IPS-11a (cell line): ENCODE data around the gene LIF.
"Not testable (repeated sequence)": the region's sequence is repeated elsewhere in the genome, so short reads cannot be mapped to it uniquely, and the experiment has no call there.

Source experiments
- H3K4me3 ChIP-seq: one replicate; pipeline ENCODE4 v1.5.1; 2013; ENCODE audit warnings: low read depth, low read length, control low read depth

The LIF gene

DNA sequence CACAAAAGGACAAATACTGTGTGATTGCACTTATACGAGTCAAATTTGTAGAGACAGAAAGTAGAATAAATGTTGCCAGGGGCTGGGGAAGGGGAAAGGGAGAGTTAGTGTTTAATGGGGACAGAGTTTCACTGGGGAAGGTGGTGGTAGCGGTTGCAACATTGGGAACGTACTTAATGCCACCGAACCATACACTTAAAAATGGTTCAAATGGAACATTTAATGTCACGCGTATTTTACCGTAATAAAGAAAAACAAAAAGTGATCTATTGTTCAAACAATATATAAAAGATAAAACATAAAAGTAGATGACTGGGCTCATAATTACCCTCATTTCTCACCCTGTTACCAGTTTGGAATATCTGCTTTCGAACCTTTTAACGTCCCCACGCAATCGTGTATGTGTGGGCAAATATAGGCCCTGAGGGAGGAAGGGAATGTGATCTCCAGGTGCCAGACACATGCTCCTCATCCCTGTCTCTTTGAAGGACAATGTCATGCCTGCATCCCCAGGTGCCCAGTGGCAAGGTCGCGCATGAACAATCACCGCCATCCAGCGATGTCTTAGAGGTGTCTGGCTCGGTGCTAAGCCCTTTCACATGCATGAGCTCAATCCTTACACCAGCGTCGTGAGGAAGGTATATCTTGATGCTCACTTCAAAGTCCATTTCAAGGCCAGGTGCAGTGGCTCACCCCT, 35.3 kb downstream of the LIF start:
- H3K4me3 ChIP-seq = no peak overlapping the region

- no peak overlapping the region for H3K4me3 ChIP-seq
Observed at GRCh38 chr22:30210235-30210909, 36.2 kb downstream of the LIF start.

GRCh38 chr22:30209642-30210041, 36.9 kb downstream of the LIF start:
- H3K4me3 ChIP-seq = no peak overlapping the region

DNA sequence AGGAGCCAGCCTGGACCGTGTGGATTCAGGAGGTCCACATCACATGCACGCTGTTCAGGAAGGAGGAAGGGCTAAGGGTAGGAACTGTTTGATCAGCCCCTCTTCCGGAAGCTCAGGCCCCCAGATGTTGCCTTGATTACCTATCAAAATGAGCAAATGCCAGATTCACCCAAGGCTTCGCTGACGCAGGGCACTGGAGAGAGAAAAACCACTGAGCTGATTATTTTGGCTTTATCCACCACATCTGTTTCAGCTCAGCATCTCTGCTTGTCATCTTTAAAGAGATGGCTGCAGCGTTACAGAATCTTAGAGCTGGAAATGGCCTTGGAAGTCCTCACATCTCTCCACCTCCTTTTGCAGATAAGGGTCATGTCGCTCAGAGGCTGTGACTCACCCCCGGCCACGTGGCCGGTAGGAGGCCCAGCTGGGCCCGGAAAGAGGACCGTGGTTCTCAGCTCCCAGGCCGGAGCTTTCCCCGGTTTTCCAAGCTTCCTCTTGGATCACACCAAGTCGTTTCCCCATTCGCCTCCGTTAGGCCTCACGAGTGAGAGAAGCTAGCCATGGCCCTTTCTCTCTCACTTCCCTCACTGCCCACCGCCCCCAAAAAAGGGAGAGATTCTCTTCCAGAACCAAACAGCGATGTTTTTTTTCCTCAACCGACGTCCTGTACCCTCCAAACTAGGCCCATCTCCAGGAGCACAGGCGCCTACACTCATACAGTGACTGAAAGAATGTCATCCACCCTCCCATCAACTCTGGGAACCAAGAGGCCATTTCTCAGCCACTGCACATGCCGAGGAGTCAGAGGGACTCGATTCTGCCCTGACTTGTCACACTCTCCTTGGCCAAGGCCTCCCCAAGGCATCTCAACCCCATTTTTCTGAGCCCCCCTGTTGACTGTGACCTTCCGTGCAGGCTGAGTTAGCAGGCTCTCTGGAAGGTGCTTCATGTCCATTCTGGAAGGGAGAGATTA, 37.6 kb downstream of the LIF start:
- no peak overlapping the region for H3K4me3 ChIP-seq

DNA sequence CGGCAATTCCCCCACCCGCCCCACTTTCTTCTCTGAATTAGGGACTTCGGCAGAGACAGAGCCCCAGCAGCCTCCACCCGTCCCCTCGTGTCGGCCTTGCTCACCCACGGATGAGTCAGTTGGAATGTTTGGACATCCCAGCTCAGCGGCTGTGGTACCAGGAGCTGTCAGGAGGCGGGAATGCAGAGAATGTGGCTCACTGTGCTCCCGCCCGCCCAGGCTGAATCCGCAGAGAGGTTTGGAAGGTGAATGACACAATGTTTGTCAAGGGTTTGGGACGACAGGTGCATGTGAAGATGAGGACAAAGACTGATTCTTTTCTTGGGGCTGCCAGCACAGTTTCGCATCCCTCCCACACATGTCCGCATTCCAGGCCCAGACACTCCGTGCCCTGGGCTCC, 39.6 kb downstream of the LIF start:
- no peak overlapping the region for H3K4me3 ChIP-seq

DNA sequence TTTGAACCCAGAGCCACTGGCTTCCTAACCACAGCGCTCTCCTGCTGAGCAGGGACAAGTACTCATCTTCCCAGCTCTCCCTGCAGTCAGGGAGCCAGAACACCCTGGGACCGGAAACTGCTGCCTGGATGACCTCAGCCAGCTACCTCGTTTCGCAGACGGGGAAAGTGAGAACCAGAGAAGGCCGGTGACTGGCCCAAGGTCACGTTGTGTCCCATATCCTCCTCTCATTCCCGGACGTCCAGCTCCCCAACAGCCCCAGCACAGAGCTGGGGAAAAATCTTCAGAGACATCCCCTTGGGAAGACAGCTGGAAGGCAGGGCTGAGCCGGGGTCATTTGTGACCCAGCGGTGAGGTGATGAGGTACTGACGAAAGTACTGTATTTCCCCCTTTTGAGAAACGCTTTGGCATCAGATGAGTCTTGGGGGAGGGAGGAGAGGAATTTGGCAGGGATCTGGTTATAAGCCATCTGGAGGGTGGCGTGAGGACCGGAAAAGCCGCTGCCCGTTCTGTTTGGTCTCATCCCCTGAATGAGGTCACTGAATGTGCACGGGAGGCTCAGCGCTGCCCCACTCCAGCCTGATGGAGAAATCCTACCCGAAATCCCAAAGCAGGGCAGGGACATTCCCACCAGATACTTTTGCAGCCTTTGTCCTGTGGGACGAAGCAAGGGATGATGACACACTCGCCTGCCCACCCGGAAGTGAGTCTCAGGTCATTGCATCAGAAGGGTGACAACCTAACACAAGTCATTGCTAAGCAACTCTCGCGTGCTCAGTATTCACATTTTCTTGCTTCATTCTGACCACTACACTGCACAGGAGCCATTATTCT, 41.1 kb downstream of the LIF start:
- no peak overlapping the region for H3K4me3 ChIP-seq

- H3K4me3 ChIP-seq = no peak overlapping the region
Observed at GRCh38 chr22:30204742-30205111, 41.8 kb downstream of the LIF start.

- no peak overlapping the region for H3K4me3 ChIP-seq
Observed at GRCh38 chr22:30204015-30204741, 42.4 kb downstream of the LIF start.

- no peak overlapping the region for H3K4me3 ChIP-seq
Observed at GRCh38 chr22:30202531-30203006, 44.0 kb downstream of the LIF start.

GRCh38 chr22:30201945-30202344, 44.6 kb downstream of the LIF start:
- no peak overlapping the region for H3K4me3 ChIP-seq

DNA sequence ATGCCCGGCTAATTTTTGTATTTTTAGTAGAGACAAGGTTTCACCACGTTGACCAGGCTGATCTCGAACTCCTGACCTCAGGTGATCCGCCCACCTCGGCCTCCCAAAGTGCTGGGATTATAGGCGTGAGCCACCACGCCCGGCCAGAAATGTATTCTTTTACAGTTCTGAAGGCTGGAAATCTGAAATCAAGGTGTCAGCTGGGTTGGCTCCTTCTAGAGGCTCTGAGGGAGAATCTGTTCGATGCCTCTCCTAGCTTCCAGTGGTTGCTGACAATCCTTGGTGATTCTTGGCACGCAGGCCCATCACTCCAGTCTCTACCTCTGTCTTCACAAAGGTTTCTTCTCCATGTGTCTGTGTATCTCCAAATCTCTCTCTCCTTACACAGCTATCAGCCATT, 45.7 kb downstream of the LIF start:
- H3K4me3 ChIP-seq = not testable (repeated sequence)

GRCh38 chr22:30198921-30199320, 47.6 kb downstream of the LIF start:
- no peak overlapping the region for H3K4me3 ChIP-seq

- H3K4me3 ChIP-seq = no peak overlapping the region
Observed at GRCh38 chr22:30198152-30198825, 48.3 kb downstream of the LIF start.

GRCh38 chr22:30197389-30197788, 49.2 kb downstream of the LIF start:
- no peak overlapping the region for H3K4me3 ChIP-seq

DNA sequence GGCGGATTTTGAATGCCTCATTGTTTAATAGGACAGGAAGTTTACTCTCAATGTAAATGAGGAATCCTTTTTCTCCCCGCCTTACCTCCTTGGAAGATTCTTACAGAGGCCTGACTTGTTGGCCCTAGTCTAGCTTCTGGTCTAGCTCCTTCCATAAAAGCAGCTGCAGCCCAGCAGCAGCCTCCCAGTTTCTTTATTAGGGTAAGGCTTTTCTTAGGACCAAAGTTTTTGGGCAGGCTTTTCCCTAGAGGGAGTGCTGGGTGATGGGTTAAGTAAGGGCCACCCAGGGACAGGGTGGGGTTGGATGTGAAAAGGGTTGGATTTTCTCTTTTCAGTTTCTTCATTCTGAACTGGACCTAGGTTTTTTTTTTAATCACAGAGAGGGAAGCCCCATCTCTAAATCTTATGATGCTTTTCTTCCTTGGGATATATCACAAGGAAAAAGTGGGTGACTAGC, 49.7 kb downstream of the LIF start:
- no peak overlapping the region for H3K4me3 ChIP-seq

DNA sequence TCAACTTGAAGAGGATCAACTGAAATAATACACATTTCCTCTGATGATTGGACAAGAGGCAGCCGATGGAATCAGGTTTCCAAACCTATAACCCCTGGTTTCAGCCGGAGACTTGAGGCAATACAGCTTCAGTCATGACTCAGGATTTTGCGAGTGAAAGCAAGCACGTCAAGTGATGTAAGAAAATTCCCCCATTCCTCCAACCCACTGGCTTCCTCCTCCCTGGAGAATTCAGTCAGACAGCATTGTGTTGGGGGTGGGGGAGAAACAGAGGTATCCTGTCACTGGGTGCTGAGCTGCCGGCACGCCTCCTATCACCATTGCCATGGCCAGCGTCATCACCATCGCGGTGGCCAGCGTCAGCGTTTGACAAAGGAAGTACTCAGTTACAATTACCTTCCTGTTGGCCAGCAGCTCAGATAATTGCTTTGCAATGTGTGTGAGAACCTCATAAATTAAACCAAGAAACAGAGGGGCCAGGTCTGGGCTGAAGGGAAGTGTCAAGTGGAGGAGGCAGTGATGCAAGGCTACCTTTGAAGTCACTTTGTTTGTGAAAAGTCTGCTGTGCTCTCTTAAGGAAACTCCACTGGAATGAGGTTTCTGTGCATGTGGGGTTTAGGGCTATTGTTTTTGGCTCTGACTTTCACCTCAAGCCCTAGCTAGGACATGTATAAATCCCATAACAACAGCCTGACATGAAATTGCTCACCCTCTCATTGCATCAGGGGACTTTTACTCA, 50.2 kb downstream of the LIF start:
- no peak overlapping the region for H3K4me3 ChIP-seq

DNA sequence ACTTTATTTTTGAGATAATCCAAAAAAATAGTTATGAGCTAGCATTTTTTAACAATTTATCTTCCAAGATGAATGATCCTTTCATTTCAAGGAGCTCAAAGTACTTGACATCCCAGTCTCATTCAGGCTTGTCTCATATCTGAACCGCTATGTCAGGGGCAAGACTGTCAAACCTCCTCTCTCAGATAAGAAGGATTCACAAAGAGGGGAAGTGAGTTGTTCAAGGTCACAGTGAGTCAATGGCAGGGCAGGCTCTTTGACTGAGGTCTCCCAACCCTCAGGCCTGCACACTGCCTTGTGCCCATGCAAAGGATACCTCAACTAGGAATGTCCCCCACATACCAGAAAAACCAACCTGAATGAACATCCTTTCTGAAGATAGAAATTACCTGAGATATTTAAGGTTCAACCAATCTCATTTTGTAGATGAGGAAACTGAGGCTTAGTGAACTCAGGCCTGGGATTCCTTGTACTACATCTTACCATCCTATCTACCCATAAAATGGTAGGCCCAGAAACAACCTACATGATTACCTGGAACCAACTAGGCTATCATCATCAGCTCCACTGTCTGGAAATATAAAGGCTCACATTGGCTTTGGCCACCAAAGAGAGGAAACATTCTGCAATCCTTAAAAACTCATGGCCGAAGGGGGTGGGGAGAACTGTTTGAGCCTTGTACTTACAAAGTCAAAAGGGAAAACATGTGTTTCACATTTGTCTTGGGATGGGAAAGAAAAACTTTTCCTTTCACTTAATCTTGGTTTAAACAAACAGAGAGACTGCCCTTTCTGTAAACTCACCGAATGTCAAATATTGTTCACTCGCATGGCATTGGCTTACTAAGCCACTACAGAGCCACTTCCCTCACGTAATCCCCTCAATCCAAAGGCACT, 51.1 kb downstream of the LIF start:
- no peak overlapping the region for H3K4me3 ChIP-seq
